Measurements from ENCODE around the gene SLC45A1.

SLC45A1 gene

GRCh38 chr1:8350914-8351684 lies 33.2 kb downstream of the SLC45A1 start:
- DNase-seq (ENCODE audit: low read depth, low spot score): no peak
- no peak overlapping the region for H3K4me3 ChIP-seq

GRCh38 chr1:8351693-8352470 lies 34.0 kb downstream of the SLC45A1 start:
- Histone ChIP-seq H3K4me3 (no peak overlapping the region), H3K27ac (no peak overlapping the region), H3K9ac (ENCODE audit: insufficient read length) (no peak overlapping the region), H3K9me3 (ENCODE audit: low read depth, low read length) (no peaks in the 10 kb centered on the region), H3K36me3 (ENCODE audit: insufficient read depth, low read length) (peaks cover 25% of the 10 kb centered on the region)
- DNase-seq (ENCODE audit: low read depth, low spot score): no peak
- TF ChIP-seq FOXP2 (optimal IDR thresholded peaks at IDR 0.05; ENCODE audit: control extremely low read depth, extremely low read length, insufficient read depth): no peak
- TF ChIP-seq POLR2AphosphoS5 (IDR thresholded peaks at IDR 0.05; ENCODE audit: borderline replicate concordance, low read depth, low read length): no peak
- no peak for TF ChIP-seq EZH2 (IDR thresholded peaks at IDR 0.05)

More at GRCh38 chr1:8350914-8351684, 33.2 kb downstream of the SLC45A1 start:
- peaks cover 18% of the 10 kb centered on the region for H3K36me3 ChIP-seq (ENCODE audit: insufficient read depth, low read length)
- H3K27ac ChIP-seq: no peak overlapping the region
- H3K9me3 ChIP-seq (ENCODE audit: low read depth, low read length): no peaks in the 10 kb centered on the region
- no peak overlapping the region for H3K9ac ChIP-seq (ENCODE audit: insufficient read length)
- TF ChIP-seq POLR2AphosphoS5 (IDR thresholded peaks at IDR 0.05; ENCODE audit: borderline replicate concordance, low read depth, low read length): no peak; the same call in 1 of the 2 replicates
- TF ChIP-seq FOXP2 (optimal IDR thresholded peaks at IDR 0.05; ENCODE audit: control extremely low read depth, extremely low read length, insufficient read depth): no peak

- H3K9ac ChIP-seq (ENCODE audit: insufficient read length): no peak overlapping the region
- DNase-seq (ENCODE audit: low read depth, low spot score): no peak
- H3K4me3 ChIP-seq: no peak overlapping the region
- H3K27ac ChIP-seq: peak overlapping the region; percentile 46
- peaks cover 30% of the 10 kb centered on the region for H3K36me3 ChIP-seq (ENCODE audit: insufficient read depth, low read length)
- TF ChIP-seq EZH2 (IDR thresholded peaks at IDR 0.05) (no peak), POLR2AphosphoS5 (IDR thresholded peaks at IDR 0.05; ENCODE audit: borderline replicate concordance, low read depth, low read length) (no peak), FOXP2 (optimal IDR thresholded peaks at IDR 0.05; ENCODE audit: control extremely low read depth, extremely low read length, insufficient read depth) (no peak)
- H3K9me3 ChIP-seq (ENCODE audit: low read depth, low read length): no peaks in the 10 kb centered on the region
Observed at GRCh38 chr1:8352471-8352845, 34.5 kb downstream of the SLC45A1 start.

- no peak for TF ChIP-seq EZH2 (IDR thresholded peaks at IDR 0.05)
- no peak for TF ChIP-seq FOXP2 (optimal IDR thresholded peaks at IDR 0.05; ENCODE audit: control extremely low read depth, extremely low read length, insufficient read depth)
- no peak for TF ChIP-seq POLR2AphosphoS5 (IDR thresholded peaks at IDR 0.05; ENCODE audit: borderline replicate concordance, low read depth, low read length)
- Histone ChIP-seq H3K4me3 (no peak overlapping the region), H3K9ac (ENCODE audit: insufficient read length) (no peak overlapping the region), H3K36me3 (ENCODE audit: insufficient read depth, low read length) (peaks cover 37% of the 10 kb centered on the region), H3K27ac (peak overlapping the region; percentile 46), H3K9me3 (ENCODE audit: low read depth, low read length) (no peaks in the 10 kb centered on the region)
- DNase-seq (ENCODE audit: low read depth, low spot score): no peak
Observed at GRCh38 chr1:8352886-8353785, 35.2 kb downstream of the SLC45A1 start.

- Histone ChIP-seq H3K36me3 (ENCODE audit: insufficient read depth, low read length) (peaks cover 44% of the 10 kb centered on the region), H3K27ac (0 out of 2 replicates have a peak overlapping the region, but pooled peaks have one; percentile 25), H3K9ac (ENCODE audit: insufficient read length) (no peak overlapping the region), H3K4me3 (no peak overlapping the region), H3K9me3 (ENCODE audit: low read depth, low read length) (no peaks in the 10 kb centered on the region)
- no peak for TF ChIP-seq EZH2 (IDR thresholded peaks at IDR 0.05)
- no peak for TF ChIP-seq FOXP2 (optimal IDR thresholded peaks at IDR 0.05; ENCODE audit: control extremely low read depth, extremely low read length, insufficient read depth)
- TF ChIP-seq POLR2AphosphoS5 (IDR thresholded peaks at IDR 0.05; ENCODE audit: borderline replicate concordance, low read depth, low read length): no peak
- DNase-seq (ENCODE audit: low read depth, low spot score): no peak
Observed at GRCh38 chr1:8354038-8354437, 36.1 kb downstream of the SLC45A1 start.

- Histone ChIP-seq H3K27ac (no peak overlapping the region), H3K36me3 (ENCODE audit: insufficient read depth, low read length) (peaks cover 53% of the 10 kb centered on the region), H3K9me3 (ENCODE audit: low read depth, low read length) (no peaks in the 10 kb centered on the region), H3K4me3 (no peak overlapping the region), H3K9ac (ENCODE audit: insufficient read length) (no peak overlapping the region)
- no peak for DNase-seq (ENCODE audit: low read depth, low spot score)
- no peak for TF ChIP-seq FOXP2 (optimal IDR thresholded peaks at IDR 0.05; ENCODE audit: control extremely low read depth, extremely low read length, insufficient read depth)
Observed at GRCh38 chr1:8355439-8356255, 37.7 kb downstream of the SLC45A1 start.

Measured in SK-N-MC (cell line).